Nephron progenitor cell (in vitro differentiated cells): Measurements from ENCODE around the gene LIN7A.

ENCODE experiments used
- DNase-seq: peaks from one replicate; pipeline ENCODE4 v3.0.0; 2021
- H3K27ac Mint-ChIP-seq: 2 replicates; pipeline ENCODE4 v1.8.0; 2021; ENCODE audit warnings: mild to moderate bottlenecking, moderate library complexity, mixed read lengths
- H3K27me3 Mint-ChIP-seq: 2 replicates; pipeline ENCODE4 v1.8.0; 2021; ENCODE audit warnings: mild to moderate bottlenecking, low read depth, mixed read lengths; ENCODE audit not compliant: poor library complexity
- H3K36me3 Mint-ChIP-seq: 2 replicates; pipeline ENCODE4 v1.8.0; 2021; ENCODE audit warnings: low read depth, mixed read lengths
- H3K4me1 Mint-ChIP-seq: 2 replicates; pipeline ENCODE4 v1.8.0; 2021; ENCODE audit warnings: mixed read lengths
- H3K4me3 Mint-ChIP-seq: 2 replicates; pipeline ENCODE4 v1.8.0; 2021; ENCODE audit warnings: mild to moderate bottlenecking, moderate library complexity, mixed read lengths
- H3K9me3 Mint-ChIP-seq: 2 replicates; pipeline ENCODE4 v1.8.0; 2021; ENCODE audit warnings: mild to moderate bottlenecking, moderate library complexity, mixed read lengths
- CTCF ChIP-seq: fragments of 200-600 bp; sonication (generic); IDR thresholded peaks from 2 replicates; pipeline ENCODE4 v1.5.0; 2021; ENCODE audit warnings: antibody characterized with exemption

LIN7A gene

GRCh38 chr12:80823393-80823792 is 114.3 kb downstream of the LIN7A start:
- peaks cover 4% of the 10 kb centered on the region for H3K27me3 Mint-ChIP-seq
- H3K27ac Mint-ChIP-seq, result no peak overlapping the region
- no peak for TF ChIP-seq CTCF
- peaks cover 5% of the 10 kb centered on the region for H3K36me3 Mint-ChIP-seq
- no peak for DNase-seq
- H3K9me3 Mint-ChIP-seq, result peaks cover 4% of the 10 kb centered on the region
- no peak overlapping the region for H3K4me3 Mint-ChIP-seq
- peaks cover 25% of the 10 kb centered on the region for H3K4me1 Mint-ChIP-seq

GRCh38 chr12:80821513-80822000 is 116.2 kb downstream of the LIN7A start:
- H3K27me3 Mint-ChIP-seq, result peaks cover 4% of the 10 kb centered on the region
- H3K9me3 Mint-ChIP-seq, result peaks cover 4% of the 10 kb centered on the region
- H3K4me1 Mint-ChIP-seq, result peaks cover 25% of the 10 kb centered on the region
- peak; percentile 34 for DNase-seq
- H3K36me3 Mint-ChIP-seq, result peaks cover 5% of the 10 kb centered on the region
- peak overlapping the region; percentile 95 for H3K27ac Mint-ChIP-seq
- no peak for TF ChIP-seq CTCF
- peak overlapping the region; percentile 42 for H3K4me3 Mint-ChIP-seq

- Mint-ChIP-seq H3K9me3 (peaks cover 4% of the 10 kb centered on the region), H3K27me3 (peaks cover 4% of the 10 kb centered on the region), H3K4me3 (no peak overlapping the region), H3K27ac (no peak overlapping the region), H3K36me3 (peaks cover 5% of the 10 kb centered on the region), H3K4me1 (peaks cover 26% of the 10 kb centered on the region)
- no peak for DNase-seq
- no peak for TF ChIP-seq CTCF
Measured at GRCh38 chr12:80818878-80819277, 118.9 kb downstream of the LIN7A start.

GRCh38 chr12:80815351-80815750 is 122.4 kb downstream of the LIN7A start:
- TF ChIP-seq CTCF, result no peak
- Mint-ChIP-seq H3K27ac (no peak overlapping the region), H3K9me3 (no peaks in the 10 kb centered on the region), H3K36me3 (no peaks in the 10 kb centered on the region), H3K4me1 (peaks cover 12% of the 10 kb centered on the region), H3K27me3 (no peaks in the 10 kb centered on the region), H3K4me3 (no peak overlapping the region)
- DNase-seq, result no peak

GRCh38 chr12:80814453-80814852 is 123.3 kb downstream of the LIN7A start:
- Mint-ChIP-seq H3K4me1 (peaks cover 5% of the 10 kb centered on the region), H3K27me3 (no peaks in the 10 kb centered on the region), H3K36me3 (no peaks in the 10 kb centered on the region), H3K27ac (no peak overlapping the region), H3K4me3 (no peak overlapping the region), H3K9me3 (no peaks in the 10 kb centered on the region)
- no peak for DNase-seq
- TF ChIP-seq CTCF, result no peak

- H3K36me3 Mint-ChIP-seq, result no peaks in the 10 kb centered on the region
- DNase-seq, result no peak
- no peaks in the 10 kb centered on the region for H3K27me3 Mint-ChIP-seq
- H3K27ac Mint-ChIP-seq, result no peak overlapping the region
- H3K4me1 Mint-ChIP-seq, result peaks cover 5% of the 10 kb centered on the region
- H3K4me3 Mint-ChIP-seq, result no peak overlapping the region
- H3K9me3 Mint-ChIP-seq, result no peaks in the 10 kb centered on the region
- TF ChIP-seq CTCF, result no peak
Measured at GRCh38 chr12:80813820-80814219, 123.9 kb downstream of the LIN7A start.
